ENCODE results near the gene HIRIP3. TPM values are rescaled to one million over a fixed set of nuclear protein-coding genes. Genes with fewer than 3 reads are reported as not detected.

The HIRIP3 gene
- total RNA-seq, 1 experiment from 2014 or later = 27.3 TPM

DNA sequence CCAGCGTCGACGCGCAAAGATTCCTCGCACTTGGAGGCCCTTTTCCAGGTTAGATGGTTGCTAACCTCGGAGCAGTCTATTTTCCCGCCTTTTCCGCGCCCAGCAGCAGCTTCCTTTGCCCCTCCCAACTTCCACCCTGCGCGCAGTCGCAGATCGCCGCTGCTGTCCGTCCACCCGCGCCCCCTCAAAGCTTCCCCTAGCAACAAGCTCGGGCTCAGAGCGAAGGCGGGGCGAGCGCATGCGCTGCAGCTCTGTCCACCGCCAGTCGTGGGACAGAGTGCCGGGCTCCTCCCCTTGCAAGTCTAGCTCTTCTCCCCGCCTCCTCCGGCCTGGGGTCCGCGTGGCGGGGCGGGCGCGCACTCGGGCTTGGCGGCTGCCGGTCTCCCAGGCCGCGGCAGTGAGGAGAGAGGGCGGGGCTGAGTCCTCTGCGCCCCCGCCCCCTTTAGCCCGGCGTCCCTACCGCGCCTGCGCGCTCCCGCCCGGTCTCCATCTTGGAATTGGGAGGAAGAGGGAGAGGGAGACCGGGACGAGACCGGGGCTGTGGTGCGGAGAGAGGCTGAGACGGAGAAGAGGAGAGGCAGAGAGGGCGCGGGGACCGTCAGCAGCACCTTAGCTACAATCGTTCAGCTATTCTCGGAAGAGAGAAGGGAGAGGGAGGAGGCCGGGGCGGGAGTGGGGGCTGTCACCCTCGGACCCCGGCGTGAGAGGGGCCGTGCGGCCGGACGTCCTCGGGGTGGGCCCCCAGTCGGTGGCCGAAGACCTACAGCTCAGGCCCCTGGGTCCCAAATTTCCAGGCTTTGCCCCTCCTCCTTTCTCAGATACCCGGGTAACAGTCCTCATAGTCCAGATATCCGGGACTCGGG, 21.8 kb downstream of the HIRIP3 start, which contains the start of gene TAOK2:
Gene TAOK2, plus strand, starts transcription at position 485 of the 863 bp plus-strand sequence. CDS start 3,905 bp downstream, outside the sequence.
- TF ChIP-seq, protein P1, sequence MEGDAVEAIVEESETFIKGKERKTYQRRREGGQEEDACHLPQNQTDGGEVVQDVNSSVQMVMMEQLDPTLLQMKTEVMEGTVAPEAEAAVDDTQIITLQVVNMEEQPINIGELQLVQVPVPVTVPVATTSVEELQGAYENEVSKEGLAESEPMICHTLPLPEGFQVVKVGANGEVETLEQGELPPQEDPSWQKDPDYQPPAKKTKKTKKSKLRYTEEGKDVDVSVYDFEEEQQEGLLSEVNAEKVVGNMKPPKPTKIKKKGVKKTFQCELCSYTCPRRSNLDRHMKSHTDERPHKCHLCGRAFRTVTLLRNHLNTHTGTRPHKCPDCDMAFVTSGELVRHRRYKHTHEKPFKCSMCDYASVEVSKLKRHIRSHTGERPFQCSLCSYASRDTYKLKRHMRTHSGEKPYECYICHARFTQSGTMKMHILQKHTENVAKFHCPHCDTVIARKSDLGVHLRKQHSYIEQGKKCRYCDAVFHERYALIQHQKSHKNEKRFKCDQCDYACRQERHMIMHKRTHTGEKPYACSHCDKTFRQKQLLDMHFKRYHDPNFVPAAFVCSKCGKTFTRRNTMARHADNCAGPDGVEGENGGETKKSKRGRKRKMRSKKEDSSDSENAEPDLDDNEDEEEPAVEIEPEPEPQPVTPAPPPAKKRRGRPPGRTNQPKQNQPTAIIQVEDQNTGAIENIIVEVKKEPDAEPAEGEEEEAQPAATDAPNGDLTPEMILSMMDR (conservative IDR thresholded peaks at IDR 0.05) = no peak
- no peak for TF ChIP-seq EZH2 (IDR thresholded peaks at IDR 0.05; ENCODE audit: low read depth)
- no peaks in the 10 kb centered on the region for H3K9me3 ChIP-seq (ENCODE audit: insufficient read depth, low read depth)
- POLR2A ChIA-PET (ENCODE audit: unreplicated experiment) = interaction anchor here (0.6 to 1.7 kb wide), 23 partner anchors 11 to 1273 kb away, joined by 3 to 30 read pairs (median 5); partner anchors contain the start of genes ALDOA, ASPHD1, CDIPT and HIRIP3

DNA sequence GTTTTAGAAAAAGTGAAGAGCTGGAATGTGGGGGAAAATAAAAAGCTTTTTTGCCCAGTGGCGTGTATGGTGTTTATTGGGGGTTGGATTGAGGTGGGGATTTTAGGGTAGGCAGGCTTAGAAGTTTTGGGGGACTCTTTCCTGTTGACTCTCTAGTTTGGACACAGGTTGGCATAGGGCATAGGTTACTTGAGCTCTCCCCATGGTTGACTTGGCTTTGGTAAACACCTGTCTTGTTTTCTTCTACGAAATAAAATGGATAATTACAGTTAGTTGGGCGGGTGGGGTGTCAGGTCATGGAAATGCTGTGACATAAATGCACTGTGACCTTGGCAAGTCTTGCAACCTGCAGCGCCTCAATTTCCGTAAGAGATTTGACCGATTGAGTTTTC, 22.4 kb downstream of the HIRIP3 start:
- BruUV-seq (replicated peaks) = no TSS peak
- Histone ChIP-seq H4K20me1 (ENCODE audit: insufficient read depth) (peaks cover 21% of the 10 kb centered on the region; the same call in 1 of the 2 replicates), H3K4me1 (replicated peaks; ENCODE audit: insufficient read depth) (peaks cover 19% of the 10 kb centered on the region), H2AFZ (peak overlapping the region; percentile 52; the same call in 1 of the 2 replicates), H3K9me3 (ENCODE audit: insufficient read depth, low read depth) (no peaks in the 10 kb centered on the region), H3F3A (ENCODE audit: insufficient read depth, low read depth) (peaks cover 15% of the 10 kb centered on the region; the same call in 1 of the 2 replicates), H3K9me2 (ENCODE audit: insufficient read depth) (no peaks in the 10 kb centered on the region), H3K79me2 (ENCODE audit: low read depth) (peaks cover 41% of the 10 kb centered on the region), H3K36me3 (ENCODE audit: low read depth) (no peaks in the 10 kb centered on the region), H3K27ac (no peak overlapping the region), H3K4me3 (peak overlapping the region; percentile 7; the same call in 1 of the 2 replicates), H3K27me3 (ENCODE audit: insufficient read depth, low read depth) (no peaks in the 10 kb centered on the region), H3K4me2 (0 out of 2 replicates have a peak overlapping the region, but pooled peaks have one; percentile 17)
- no peak for DNase-seq
- no peak for TF ChIP-seq EZH2 (IDR thresholded peaks at IDR 0.05; ENCODE audit: low read depth)
- TF ChIP-seq, protein P1 (conservative IDR thresholded peaks at IDR 0.05) = no peak
- CTCF ChIA-PET = interaction anchor here (0.6 to 1.2 kb wide), 8 partner anchors 11 to 125 kb away, joined by 3 to 6 read pairs (median 4); partner anchors contain the start of genes ASPHD1, HIRIP3, KCTD13 and SEZ6L2
- intact Hi-C loops (cut with micrococcal nuclease; ENCODE audit: unreplicated experiment) = loop anchor here (1.0 kb wide), 5 partner anchors 29 to 168 kb away; partner anchors contain the start of genes ASPHD1, CDIPT and KCTD13
- POLR2A ChIA-PET (ENCODE audit: unreplicated experiment) = interaction anchor here (0.6 to 1.7 kb wide), 21 partner anchors 10 to 1273 kb away, joined by 3 to 30 read pairs (median 5); partner anchors contain the start of genes ALDOA, ASPHD1, CDIPT and HIRIP3

More for the DNA sequence above, 21.8 kb downstream of the HIRIP3 start, which contains the start of gene TAOK2:
- Histone ChIP-seq H3K4me2 (peak within 1 kb of the TSS; percentile 91), H3K79me2 (ENCODE audit: low read depth) (peaks cover 41% of the 10 kb centered on the region), H3K4me1 (replicated peaks; ENCODE audit: insufficient read depth) (peaks cover 19% of the 10 kb centered on the region), H3K27me3 (ENCODE audit: insufficient read depth, low read depth) (no peaks in the 10 kb centered on the region), H3K4me3 (peak within 1 kb of the TSS; percentile 84), H3K27ac (peak within 1 kb of the TSS; percentile 8; the same call in 1 of the 2 replicates), H2AFZ (peak within 1 kb of the TSS; percentile 94), H3K36me3 (ENCODE audit: low read depth) (0 out of 2 replicates have a peak, but pooled peaks cover 4% of the 10 kb centered on the region), H4K20me1 (ENCODE audit: insufficient read depth) (peaks cover 21% of the 10 kb centered on the region; the same call in 1 of the 2 replicates), H3F3A (ENCODE audit: insufficient read depth, low read depth) (peaks cover 15% of the 10 kb centered on the region; the same call in 1 of the 2 replicates), H3K9me2 (ENCODE audit: insufficient read depth) (no peaks in the 10 kb centered on the region)
- CTCF ChIA-PET = interaction anchor here (0.5 to 1.2 kb wide), 8 partner anchors 11 to 125 kb away, joined by 3 to 6 read pairs (median 4); partner anchors contain the start of genes ASPHD1, HIRIP3, KCTD13 and SEZ6L2
- intact Hi-C loops (cut with micrococcal nuclease; ENCODE audit: unreplicated experiment) = loop anchor here (1.0 kb wide), 5 partner anchors 29 to 168 kb away; partner anchors contain the start of genes ASPHD1, CDIPT and KCTD13
- no TSS peak for BruUV-seq (replicated peaks)
- DNase-seq = peak; percentile 95 to 100

DNA sequence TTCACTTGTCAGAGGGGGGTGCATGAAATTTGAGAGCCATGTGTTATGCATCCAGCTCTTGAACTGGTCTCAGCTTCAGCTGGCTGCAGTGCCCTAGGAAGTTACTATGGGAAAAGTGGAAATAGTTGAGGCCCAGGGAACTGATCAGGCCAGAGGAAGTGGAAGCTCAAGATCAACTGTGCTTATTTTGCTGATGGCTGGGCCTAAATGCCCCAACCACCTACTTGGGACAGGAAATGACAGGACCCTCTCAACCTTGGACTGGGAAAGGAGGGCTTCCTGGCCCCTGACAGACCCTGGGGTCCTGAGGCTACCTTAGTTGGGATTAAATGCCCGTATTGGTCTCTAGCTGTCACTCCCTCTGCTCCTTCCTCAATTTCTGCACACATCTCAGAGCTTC, 22.9 kb downstream of the HIRIP3 start:
- CTCF ChIA-PET = interaction anchor here (0.6 to 0.9 kb wide), 2 partner anchors 46 to 52 kb away, joined by 4 to 5 read pairs; partner anchors contain the start of gene KCTD13
- Histone ChIP-seq H3K4me3 (no peak overlapping the region), H4K20me1 (ENCODE audit: insufficient read depth) (peaks cover 20% of the 10 kb centered on the region; the same call in 1 of the 2 replicates), H3K27ac (no peak overlapping the region), H3F3A (ENCODE audit: insufficient read depth, low read depth) (peaks cover 15% of the 10 kb centered on the region; the same call in 1 of the 2 replicates), H3K36me3 (ENCODE audit: low read depth) (no peaks in the 10 kb centered on the region), H3K9me2 (ENCODE audit: insufficient read depth) (no peaks in the 10 kb centered on the region), H3K27me3 (ENCODE audit: insufficient read depth, low read depth) (no peaks in the 10 kb centered on the region), H3K9me3 (ENCODE audit: insufficient read depth, low read depth) (no peaks in the 10 kb centered on the region), H2AFZ (no peak overlapping the region), H3K4me1 (replicated peaks; ENCODE audit: insufficient read depth) (peaks cover 19% of the 10 kb centered on the region), H3K79me2 (ENCODE audit: low read depth) (peaks cover 36% of the 10 kb centered on the region), H3K4me2 (no peak overlapping the region)
- no TSS peak for BruUV-seq (replicated peaks)
- intact Hi-C loops (cut with micrococcal nuclease; ENCODE audit: unreplicated experiment) = no loop called here
- DNase-seq = no peak
- POLR2A ChIA-PET (ENCODE audit: unreplicated experiment) = interaction anchor here (0.6 to 0.7 kb wide), 2 partner anchors 316 to 398 kb away, joined by 4 to 9 read pairs; no protein-coding TSS in a partner anchor
- TF ChIP-seq EZH2 (IDR thresholded peaks at IDR 0.05; ENCODE audit: low read depth) = no peak
- TF ChIP-seq, protein P1 (conservative IDR thresholded peaks at IDR 0.05) = no peak

Measured in PC-9 (cell line).